Pulmonary artery endothelial cell (primary cell): ENCODE measurements around the gene VWA1. TPM values are rescaled to one million over a fixed set of nuclear protein-coding genes. Genes with fewer than 3 reads are reported as not detected.

Experiments used
- DNase-seq: peaks from one replicate; pipeline ENCODE4 v3.0.0-alpha.2; 2011; ENCODE audit warnings: low read depth, low spot score
- total RNA-seq: library from RNA; depleted of rRNA; stranded (reverse); fragments of >200 nt; gene quantifications from 2 replicates; pipeline ENCODE4 v1.2.3, GENCODE V29; 2014

The VWA1 gene, protein sequence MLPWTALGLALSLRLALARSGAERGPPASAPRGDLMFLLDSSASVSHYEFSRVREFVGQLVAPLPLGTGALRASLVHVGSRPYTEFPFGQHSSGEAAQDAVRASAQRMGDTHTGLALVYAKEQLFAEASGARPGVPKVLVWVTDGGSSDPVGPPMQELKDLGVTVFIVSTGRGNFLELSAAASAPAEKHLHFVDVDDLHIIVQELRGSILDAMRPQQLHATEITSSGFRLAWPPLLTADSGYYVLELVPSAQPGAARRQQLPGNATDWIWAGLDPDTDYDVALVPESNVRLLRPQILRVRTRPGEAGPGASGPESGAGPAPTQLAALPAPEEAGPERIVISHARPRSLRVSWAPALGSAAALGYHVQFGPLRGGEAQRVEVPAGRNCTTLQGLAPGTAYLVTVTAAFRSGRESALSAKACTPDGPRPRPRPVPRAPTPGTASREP
- 1.6 and 1.7 TPM in 2 replicates for total RNA-seq

DNA sequence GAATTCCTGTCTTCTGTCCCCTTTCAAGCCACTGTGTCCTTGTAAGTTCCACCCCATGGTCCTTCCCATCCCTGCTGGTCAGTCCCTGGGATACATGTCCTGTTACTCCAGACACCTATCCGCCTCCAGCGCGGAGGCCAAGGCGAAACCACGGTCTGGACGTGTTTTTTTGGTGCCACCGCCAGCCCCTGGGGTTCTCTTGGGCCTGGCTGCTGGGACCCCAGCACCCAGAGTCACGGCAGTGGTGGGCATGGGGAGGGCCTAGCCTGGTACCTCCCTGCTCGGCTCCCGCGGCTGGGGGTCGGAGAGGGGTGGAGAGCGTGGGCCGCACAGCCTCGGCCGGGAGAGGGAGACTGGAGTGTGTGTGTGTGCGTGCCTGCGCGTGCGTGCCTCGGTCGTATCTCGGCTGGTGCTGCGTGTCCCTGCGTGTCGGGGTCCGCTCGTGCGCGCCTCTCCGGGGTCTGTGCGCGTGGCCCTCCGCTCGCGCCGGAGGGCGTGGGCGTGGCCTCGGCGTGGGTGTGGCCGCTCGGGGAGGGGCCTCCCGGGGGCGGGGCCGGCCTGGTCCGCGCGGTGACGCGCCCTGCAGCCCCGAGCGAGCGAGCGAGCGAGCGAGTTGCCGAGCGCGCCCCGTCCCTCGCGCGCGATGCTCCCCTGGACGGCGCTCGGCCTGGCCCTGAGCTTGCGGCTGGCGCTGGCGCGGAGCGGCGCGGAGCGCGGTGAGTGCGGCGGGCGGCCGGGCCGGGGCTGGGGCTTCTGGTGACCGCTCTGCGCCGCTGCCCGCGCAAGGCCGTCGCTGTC lies at the start of gene VWA1:
TSS of gene VWA1 (plus strand) at position 585 of the 798 bp plus-strand sequence. CDS start at position 644, 59 bp downstream.
- no peak for DNase-seq

DNA sequence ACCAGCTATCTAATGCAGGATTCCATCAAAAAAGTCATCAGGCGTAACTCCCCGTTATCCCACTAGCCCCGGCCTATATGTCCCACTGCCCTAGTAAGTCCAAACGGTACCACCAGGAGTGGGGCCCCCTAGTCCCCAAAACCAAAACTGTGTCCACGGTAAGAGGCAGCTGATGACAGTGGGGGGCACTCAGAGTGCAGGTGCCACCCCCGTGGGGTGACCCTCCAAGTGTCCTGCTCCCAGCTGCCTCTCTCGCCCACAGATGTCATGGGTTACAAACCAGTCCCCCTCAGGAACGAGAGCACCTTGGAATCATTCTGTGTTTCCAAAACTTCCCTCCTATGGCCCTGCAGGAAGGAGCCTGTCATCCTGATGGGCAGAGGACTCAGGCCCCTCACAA lies 49.6 kb upstream of the VWA1 start:
- no peak for DNase-seq

GRCh38 chr1:1387098-1388077 lies 48.1 kb upstream of the VWA1 start:
- DNase-seq: no peak

- DNase-seq: no peak
These were observed 47.4 kb upstream of the VWA1 start for GRCh38 chr1:1388078-1388472.

- DNase-seq: no peak
These were observed 44.8 kb upstream of the VWA1 start for GRCh38 chr1:1390675-1391074.

DNA sequence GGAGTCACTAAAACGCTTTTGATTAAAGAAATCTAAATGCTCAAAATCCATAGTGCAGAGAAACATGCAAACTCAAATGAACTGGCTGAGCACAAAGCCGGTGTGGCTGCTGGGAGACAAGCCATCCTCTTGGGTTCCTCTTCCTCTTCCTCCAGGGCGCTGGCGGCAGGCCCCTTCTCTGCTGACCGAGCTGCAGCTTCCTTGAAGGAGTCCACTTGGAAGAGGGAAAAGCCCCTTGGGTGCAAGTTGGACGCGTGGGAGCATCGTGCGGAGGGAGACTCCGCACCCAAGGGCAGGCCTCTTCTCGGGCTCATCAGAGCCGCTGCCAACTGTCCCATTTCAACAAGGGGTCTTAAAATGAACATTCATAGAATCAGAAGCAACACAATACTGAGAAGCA lies 44.3 kb upstream of the VWA1 start:
- DNase-seq: no peak

GRCh38 chr1:1393014-1393413 lies 42.5 kb upstream of the VWA1 start:
- DNase-seq: no peak

GRCh38 chr1:1393428-1393827 lies 42.1 kb upstream of the VWA1 start:
- no peak for DNase-seq

GRCh38 chr1:1394116-1394515 lies 41.4 kb upstream of the VWA1 start:
- DNase-seq: no peak

DNA sequence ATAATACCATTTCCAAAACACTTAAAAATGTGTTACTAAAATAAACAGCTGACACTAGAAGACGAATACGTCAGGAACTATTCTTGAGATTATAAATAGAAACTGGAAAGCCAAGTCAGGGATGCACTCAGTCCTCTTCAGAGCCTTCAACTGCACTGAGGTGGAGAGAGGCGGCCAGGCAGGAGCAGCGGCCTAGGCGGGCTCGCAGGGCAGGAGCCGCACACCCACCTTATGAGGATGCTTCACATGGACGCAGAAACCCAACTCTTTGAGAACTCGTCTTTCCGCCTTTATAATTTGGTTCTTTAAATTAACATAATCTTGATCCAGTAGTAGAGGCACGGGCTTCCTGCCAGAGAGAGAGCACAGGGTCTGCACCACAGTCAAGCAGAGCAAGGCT lies 40.3 kb upstream of the VWA1 start:
- no peak for DNase-seq

DNA sequence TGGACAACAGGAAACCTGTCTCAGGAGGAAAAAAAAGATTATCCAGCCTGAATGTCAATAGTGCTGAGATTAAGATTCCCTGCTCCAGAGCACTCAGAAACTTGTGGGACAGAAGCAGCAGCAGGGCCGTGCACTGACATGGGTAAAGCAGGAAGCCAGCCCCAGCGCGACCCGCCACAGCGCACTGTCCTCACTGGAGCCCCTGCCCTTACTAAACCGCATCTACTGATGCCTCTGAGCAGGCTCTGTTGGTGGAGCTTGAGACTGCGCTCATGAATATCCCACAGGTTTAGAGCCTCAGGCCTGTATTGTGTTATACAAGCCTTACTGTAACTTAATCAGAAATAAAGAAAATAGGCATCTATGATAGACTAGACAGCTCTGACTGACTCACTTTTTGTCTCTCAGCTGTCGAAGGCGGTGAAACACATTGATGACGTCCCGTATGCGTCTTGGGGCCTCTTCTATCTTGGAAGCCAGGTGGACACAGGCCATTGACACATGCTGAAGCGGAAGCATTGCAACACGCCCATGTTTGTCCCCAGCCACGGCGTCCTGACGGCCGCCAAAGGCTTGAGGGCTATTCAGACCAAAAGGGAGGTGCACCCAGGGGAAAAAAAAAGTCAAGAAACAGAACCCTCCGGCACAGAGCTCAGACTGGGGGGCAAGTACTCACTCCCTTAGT lies 37.5 kb upstream of the VWA1 start:
- no peak for DNase-seq

- no peak for DNase-seq
These were observed 36.8 kb upstream of the VWA1 start for GRCh38 chr1:1398677-1399186.

GRCh38 chr1:1399187-1399871 lies 36.2 kb upstream of the VWA1 start, which contains the start of gene CCNL2:
TSS of gene CCNL2 (minus strand) at chr1:1399335. CDS start at chr1:1399306, 29 bp downstream.
- DNase-seq: peak; percentile 90

DNA sequence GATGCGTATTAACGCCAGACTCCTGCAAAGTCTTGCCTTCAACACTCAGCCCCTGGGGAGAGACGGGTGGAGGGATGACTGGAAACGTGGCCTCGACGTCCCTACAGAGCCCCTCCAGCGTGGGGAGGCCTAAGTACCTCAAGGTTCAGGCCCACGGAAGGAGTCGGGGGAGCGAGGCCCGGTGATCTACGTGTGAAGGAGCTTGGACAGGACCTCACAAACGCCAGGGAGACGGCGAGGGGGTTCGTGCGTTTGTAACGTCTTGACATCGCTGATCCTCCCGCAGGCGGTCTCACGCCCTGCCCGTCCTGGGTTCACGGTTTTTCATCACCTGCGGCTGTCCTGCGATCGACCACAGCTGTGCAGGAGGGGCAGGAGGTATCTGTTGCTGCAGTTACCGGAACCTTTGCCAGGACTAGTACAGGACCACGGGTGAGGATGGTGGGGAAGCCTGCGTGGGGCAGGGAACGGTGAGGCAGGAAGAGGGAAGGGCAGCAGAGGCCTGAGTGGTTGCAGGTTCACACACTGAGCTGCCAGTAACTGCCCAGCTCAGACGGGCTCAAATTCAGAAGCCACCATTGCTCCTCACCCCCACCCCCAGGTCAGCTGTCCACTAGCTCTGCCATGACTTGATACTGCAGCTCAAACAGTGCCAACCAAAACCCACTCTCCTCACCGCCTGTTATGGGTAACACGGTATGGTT lies 35.5 kb upstream of the VWA1 start:
- DNase-seq: no peak

GRCh38 chr1:1400576-1401456 lies 34.7 kb upstream of the VWA1 start:
- DNase-seq: no peak

DNA sequence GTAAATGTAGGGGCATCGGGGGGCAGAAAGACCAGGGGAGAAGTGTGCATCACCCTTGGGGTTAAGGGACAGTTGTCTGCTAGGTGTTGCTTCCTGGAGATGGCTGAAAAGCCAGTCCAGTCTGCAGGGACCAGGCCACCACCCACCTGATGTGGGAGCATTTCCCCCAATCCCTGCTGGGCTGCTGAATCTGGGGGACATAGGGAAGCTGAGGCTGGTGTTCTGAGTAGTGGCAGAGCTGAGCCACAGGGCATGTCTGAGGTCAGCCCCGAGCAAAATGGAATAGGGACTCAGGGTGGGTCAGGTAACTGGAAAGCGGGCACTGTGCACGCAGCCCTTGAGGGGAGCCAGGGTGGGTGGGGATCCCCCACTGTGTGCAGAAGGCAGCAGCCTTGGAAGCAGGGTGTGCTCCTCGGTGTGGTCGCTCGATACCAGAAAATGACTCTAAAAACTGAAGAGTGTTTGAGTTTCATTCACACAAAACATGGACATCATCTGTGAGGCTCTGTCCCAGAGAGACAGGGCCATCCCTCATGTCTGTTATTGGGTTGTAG lies 34.0 kb upstream of the VWA1 start:
- no peak for DNase-seq

DNA sequence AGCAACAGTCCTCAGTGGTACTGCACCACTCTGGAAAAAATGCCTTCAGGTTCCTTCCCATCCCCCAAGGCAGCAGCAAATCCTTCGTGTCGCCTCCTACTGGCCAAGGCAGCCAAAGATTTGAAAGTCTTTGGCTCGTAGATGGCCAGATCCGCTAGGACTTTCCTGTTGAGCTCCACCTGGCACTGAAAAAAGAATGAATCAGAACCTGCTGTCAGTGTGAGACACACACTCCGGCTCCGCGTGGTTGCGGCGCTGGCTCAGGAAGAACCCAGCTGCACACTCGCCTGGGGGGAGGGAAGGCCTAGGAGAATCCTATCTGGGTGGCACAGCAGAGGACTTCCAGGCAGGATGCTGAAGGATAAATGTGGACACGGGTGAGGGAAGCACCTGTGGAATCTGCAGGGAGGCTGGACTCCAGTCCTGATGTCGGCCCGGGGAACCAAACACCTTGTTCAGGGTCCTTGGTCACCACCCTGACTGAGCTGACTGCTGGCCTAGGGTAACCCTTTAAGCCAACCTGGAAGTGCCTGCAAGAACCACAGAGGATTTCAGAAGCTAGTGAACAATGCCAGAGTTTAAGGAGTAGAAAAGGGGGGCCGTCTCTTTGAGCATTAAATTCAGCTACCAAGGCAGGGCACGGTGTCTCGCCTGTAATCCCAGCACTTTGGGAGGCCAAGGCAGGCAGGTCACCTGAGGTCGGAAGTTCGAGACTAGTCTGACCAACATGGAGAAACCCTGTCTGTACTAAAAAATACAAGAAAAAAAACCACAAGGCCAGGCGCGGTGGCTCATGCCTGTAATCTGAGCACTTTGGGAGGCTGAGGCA lies 33.2 kb upstream of the VWA1 start:
- DNase-seq: peak; percentile 33
